HG02938 (cell line): ENCODE results near the gene ELOB.

Source experiments
- ATAC-seq: cut with Tn5 transposase; IDR thresholded peaks from one replicate; pipeline ENCODE4 v1.9.1; 2021; ENCODE audit warnings: mild to moderate bottlenecking, moderate library complexity; ENCODE audit not compliant: unreplicated experiment

Gene ELOB

GRCh38 chr16:2784358-2785100 lies 7.4 kb upstream of the ELOB start:
- no peak for ATAC-seq

DNA sequence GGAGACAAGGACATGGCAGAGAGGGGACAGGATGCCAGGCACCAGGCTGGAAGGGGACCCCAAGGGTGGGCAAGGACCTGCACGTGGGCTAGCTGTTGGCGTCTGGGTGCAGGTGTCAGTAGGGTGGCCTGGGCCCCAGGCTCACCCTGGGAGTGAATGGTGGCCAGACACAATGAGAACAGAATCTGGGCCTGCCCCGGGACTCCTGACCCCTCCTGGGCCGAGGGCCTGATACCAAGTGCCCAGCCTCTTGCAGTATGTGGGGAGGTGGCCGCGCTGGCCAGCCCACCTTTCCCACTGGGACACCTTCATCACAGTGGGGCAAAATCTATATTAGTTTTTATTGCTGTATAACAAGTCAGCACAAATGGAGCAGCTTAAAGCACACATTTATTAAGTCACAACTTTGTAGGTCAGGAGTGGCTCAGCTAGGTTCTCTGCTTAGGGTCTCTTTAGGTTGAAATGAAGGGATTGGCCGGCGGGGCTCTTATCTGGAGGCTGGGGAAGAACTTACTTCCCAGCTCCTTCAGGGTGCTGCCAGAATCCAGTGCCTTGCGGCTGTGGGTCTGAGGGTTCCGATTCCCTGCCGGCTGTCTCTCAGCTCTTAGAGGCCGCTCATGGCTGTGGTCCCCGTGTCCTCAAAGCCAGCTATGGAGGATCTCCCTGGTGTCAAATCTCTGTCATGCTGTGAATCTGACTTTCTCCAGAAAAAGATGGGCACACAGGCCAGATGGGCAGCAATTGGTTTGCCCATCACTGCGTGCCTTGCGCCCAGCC lies 6.7 kb upstream of the ELOB start:
- ATAC-seq, result no peak

- no peak for ATAC-seq
These were observed 5.7 kb upstream of the ELOB start for GRCh38 chr16:2782583-2783351.

DNA sequence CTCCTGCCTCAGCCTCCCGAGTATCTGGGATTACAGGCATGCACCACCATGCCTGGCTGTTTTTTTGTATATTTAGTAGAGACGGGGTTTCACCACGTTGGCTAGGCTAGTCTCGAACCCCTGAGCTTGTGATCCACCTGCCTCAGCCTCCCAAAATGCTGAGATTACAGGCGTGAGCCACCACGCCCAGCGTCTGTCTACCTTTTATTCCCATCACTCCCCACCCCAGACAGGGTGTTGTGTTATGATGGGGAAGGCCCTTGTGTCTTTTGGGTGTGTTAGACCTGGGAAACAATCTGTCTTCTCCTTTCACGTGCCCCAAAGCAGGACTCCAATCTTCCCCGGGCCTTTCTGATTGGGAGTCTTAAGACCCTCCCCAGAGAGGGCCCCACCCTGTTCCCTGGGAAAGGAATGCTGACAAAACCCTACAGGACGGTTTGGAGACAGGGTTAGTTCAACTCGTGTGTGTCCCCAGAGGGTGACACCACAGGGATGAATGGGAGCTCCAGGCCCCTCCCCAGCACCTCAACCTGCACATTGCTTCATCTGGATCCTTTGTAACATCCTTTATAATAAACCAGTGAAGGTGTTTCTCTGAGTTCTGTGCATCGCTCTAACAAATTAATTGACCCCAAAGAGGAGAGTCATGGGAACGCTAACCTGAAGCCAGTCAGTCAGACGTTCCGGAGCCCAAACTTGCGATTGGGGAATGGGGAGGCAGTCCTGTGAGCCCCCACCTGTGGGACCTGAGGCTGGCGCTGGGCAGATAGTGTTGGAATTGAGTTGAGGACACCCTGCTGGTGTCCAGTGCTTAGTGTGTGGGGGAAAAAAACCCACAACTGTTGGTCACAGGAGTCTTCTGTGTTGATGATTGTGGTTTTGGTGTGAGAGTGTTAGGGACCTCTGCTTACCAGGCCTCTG lies 3.2 kb upstream of the ELOB start:
- ATAC-seq, result no peak

DNA sequence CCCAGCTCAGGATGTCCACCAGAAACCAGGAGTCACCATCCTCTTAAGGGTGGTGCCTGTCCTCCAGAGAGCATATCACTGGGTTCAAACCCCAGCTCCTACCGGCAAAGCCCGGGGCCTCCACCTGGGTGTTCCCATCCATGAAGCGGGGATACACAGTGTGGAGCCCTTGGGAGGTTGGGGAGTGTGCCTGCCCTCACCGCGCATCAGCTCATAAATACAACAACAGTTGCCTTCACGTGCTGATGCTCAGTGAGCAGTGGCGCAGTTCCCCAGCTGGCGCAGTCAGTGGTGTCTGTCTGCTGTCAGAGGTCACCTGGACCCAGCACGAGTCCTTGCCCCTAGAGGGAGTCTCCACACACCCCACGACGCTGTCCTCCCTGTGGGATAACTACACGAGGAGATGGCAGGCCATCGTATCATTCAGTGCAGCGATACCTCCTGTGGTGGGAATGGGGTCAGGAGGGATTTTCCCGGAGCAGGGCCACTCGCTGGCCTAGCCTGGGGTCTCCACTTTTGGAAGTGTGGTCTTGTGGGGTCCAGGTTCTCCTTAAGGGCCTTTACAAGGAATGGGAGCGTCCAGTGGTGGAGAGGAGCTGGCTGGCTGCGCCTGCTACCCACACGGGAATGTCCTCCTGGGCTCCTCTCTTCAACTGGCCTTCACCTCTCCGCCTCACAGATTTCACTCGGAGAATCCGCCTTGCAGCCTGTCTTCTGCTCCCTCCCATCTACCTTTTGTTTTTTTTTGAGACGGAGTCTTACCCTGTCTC lies 2.3 kb upstream of the ELOB start:
- ATAC-seq, result no peak

- no peak for ATAC-seq
These were observed 1.5 kb upstream of the ELOB start for GRCh38 chr16:2778630-2778958.

- ATAC-seq, result peak; percentile 6
These were observed 986 bp upstream of the ELOB start for GRCh38 chr16:2777903-2778629.

- peak; percentile 27 for ATAC-seq
These were observed 460 bp downstream of the ELOB start for GRCh38 chr16:2776500-2777139.

- no peak for ATAC-seq
These were observed 1.1 kb downstream of the ELOB start for GRCh38 chr16:2775765-2776499.

GRCh38 chr16:2775131-2775716 lies 1.9 kb downstream of the ELOB start:
- ATAC-seq, result no peak

DNA sequence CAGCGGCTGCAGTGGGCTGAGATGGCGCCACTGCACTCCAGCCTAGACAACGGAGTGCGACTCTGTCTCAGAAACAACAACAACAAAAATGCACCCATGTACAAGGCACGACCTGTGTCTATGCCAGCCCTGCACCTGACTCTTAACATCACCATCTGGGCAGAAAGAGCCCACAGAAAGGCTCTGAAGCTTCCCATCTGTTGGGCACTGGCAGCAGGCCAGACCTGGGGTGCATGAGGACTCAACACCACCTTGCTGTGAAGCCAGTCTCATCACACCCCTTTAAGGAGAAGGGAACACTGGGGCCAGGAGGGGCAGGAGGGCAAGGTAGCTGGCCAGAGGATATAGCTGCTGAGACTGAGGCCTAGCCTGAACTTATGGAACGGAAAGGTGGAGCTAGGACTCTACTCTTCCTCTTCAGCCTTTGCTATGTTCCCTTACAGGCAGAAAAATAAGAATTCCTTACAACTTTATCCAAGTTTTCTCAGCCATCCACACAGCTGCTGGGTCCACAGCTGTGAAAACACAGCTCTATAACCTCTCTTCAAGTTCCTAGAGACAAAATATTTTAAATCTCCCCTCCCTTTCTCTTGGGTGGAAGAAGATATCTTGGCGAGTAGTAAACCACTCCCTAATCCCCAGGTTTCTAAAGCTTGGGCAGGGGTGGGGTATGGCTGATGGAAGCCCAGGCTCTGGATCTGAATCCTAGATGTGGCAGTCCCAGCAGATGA lies 2.8 kb downstream of the ELOB start:
- ATAC-seq, result no peak

- ATAC-seq, result no peak
These were observed 3.7 kb downstream of the ELOB start for GRCh38 chr16:2773188-2773968.

GRCh38 chr16:2771496-2772402 lies 5.3 kb downstream of the ELOB start:
- no peak for ATAC-seq

GRCh38 chr16:2770057-2770951 lies 6.8 kb downstream of the ELOB start:
- ATAC-seq, result no peak
